NCI-H2171 treated with DMSO at 0.1 percent for 48 hours (cell line): ENCODE measurements around the gene APOO.
A peak's percentile ranks its signal among the peaks of the same experiment; 100 is the strongest.
"Not testable (repeated sequence)": the region's sequence is repeated elsewhere in the genome, so short reads cannot be mapped to it uniquely, and the experiment has no call there.

ENCODE experiments used
- DNase-seq: peaks from one replicate; lab custom pipeline; 2025; lab: John Stamatoyannopoulos, UW

The APOO gene

GRCh38 chrX:23902419-23902818 is 5.3 kb downstream of the APOO start:
- peak; percentile 39 for DNase-seq

- DNase-seq: peak; percentile 23
Measured at GRCh38 chrX:23901805-23902204, 5.9 kb downstream of the APOO start.

GRCh38 chrX:23901060-23901459 is 6.7 kb downstream of the APOO start:
- DNase-seq: no peak

- no peak for DNase-seq
Measured at GRCh38 chrX:23900220-23900797, 7.4 kb downstream of the APOO start.

GRCh38 chrX:23898412-23898959 is 9.3 kb downstream of the APOO start:
- no peak for DNase-seq

GRCh38 chrX:23896981-23897380 is 10.8 kb downstream of the APOO start:
- DNase-seq: no peak

- not testable (repeated sequence) for DNase-seq
Measured at GRCh38 chrX:23896539-23896938, 11.2 kb downstream of the APOO start.

GRCh38 chrX:23894993-23895392 is 12.7 kb downstream of the APOO start:
- DNase-seq: not testable (repeated sequence)

GRCh38 chrX:23890933-23891332 is 16.8 kb downstream of the APOO start:
- no peak for DNase-seq

- peak; percentile 21 for DNase-seq
Measured at GRCh38 chrX:23888887-23889501, 18.7 kb downstream of the APOO start.

GRCh38 chrX:23887918-23888317 is 19.8 kb downstream of the APOO start:
- DNase-seq: no peak

GRCh38 chrX:23887451-23887850 is 20.3 kb downstream of the APOO start:
- no peak for DNase-seq

GRCh38 chrX:23885803-23886202 is 21.9 kb downstream of the APOO start:
- DNase-seq: no peak

GRCh38 chrX:23884427-23885024 is 23.2 kb downstream of the APOO start:
- no peak for DNase-seq

GRCh38 chrX:23883737-23884354 is 23.9 kb downstream of the APOO start:
- peak; percentile 1 for DNase-seq

- no peak for DNase-seq
Measured at GRCh38 chrX:23879380-23880090, 28.2 kb downstream of the APOO start.

- DNase-seq: no peak
Measured at GRCh38 chrX:23871905-23872546, 35.7 kb downstream of the APOO start.

- no peak for DNase-seq
Measured at GRCh38 chrX:23870041-23870440, 37.7 kb downstream of the APOO start.

GRCh38 chrX:23864742-23865326 is 42.9 kb downstream of the APOO start:
- no peak for DNase-seq

GRCh38 chrX:23861952-23862351 is 45.8 kb downstream of the APOO start:
- DNase-seq: not testable (repeated sequence)

GRCh38 chrX:23861215-23861896 is 46.4 kb downstream of the APOO start:
- no peak for DNase-seq
